ENCODE results near the gene STRADB.
"Not testable (repeated sequence)": the region's sequence is repeated elsewhere in the genome, so short reads cannot be mapped to it uniquely, and the experiment has no call there.

STRADB gene, protein sequence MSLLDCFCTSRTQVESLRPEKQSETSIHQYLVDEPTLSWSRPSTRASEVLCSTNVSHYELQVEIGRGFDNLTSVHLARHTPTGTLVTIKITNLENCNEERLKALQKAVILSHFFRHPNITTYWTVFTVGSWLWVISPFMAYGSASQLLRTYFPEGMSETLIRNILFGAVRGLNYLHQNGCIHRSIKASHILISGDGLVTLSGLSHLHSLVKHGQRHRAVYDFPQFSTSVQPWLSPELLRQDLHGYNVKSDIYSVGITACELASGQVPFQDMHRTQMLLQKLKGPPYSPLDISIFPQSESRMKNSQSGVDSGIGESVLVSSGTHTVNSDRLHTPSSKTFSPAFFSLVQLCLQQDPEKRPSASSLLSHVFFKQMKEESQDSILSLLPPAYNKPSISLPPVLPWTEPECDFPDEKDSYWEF

DNA sequence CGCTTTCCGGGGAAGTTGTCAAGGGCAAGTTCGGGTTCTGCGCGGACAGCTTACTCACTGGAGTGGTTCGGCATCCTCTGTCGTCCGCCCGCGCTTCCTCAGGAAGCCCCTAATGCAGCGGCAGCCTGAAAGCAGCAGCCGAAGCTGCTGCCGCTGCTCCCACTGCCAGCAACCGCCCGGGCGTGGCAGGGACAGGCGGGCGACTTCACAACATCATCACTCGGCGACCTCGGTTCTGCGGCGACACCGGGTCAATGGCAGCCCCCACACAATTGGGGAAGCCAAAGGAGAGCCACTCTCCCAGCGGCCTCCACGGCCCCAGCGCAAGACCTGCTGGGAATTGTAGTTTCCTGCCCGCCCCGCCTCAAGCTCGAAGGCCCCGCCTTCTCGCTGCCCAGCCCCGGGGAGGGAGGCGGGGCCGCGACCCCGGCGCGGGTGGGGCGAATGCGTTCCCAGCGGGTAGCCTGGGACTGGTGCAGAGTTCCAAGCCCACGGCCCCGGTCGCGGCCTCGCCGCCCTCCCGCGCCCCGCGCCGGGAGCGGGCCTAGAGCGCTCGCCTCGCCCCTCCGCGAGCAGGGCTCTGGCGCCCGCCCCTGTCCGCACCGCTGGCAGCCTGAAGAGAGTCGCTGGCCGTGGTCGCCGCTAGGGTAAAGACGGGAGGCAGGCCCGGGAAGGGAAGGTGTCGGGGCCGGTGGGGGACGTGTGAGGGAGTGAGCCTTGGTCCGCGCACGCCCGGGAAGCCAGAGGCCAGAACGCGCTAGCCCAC is at the start of gene STRADB, which contains the start of gene TRAK2:
TSS of gene STRADB (plus strand) at position 449 of the 766 bp plus-strand sequence. CDS start 3,101 bp downstream, outside the sequence.
TSS of gene TRAK2 (minus strand) at position 167 of the 766 bp plus-strand sequence. CDS start 30,951 bp downstream, outside the sequence.
- peak; percentile 93 for DNase-seq

GRCh38 chr2:201401815-201402214 is 49.7 kb upstream of the STRADB start:
- no peak for DNase-seq

DNA sequence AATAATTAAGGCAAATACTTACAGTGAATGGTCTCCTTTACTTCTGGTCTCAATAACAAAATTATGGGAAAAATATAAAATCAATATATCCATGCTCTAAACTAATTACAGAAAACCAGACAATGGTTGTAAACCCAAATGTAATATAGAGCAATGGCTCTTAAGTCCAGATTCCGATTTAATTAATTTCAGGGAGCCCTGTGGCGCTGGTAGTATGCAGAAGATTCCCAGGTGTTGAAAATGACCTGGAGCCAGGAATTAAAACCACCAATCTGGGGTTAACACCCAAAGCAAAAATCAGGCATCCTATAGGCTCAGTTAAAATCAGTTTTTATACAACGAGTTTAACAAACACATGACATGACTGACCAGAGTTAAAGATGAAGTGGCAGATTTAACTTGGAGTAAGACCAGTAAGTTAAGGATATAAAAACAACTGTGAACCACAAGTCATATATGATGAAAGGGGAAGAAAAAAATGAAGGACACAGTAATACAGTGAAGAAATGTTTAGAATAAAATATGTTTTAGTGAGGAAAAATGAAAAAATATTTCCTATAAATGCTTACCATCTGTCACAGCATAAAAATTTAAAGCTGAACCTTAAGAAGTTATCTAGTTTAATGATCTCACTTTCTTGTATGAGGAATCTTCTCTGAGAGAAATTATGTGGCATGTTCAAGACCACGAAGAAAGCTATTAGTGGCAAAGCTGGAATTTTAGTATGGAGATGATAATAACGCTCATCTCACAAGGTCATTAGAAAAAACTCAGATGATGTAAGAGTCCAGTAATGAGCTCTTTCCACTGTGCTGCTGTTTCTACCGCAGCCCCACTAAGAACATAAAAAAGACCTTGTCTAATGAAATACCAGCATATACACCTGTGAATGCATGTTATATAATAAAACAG is 48.6 kb upstream of the STRADB start:
- DNase-seq, result no peak

- no peak for DNase-seq
These were observed 47.7 kb upstream of the STRADB start for GRCh38 chr2:201403880-201404279.

DNA sequence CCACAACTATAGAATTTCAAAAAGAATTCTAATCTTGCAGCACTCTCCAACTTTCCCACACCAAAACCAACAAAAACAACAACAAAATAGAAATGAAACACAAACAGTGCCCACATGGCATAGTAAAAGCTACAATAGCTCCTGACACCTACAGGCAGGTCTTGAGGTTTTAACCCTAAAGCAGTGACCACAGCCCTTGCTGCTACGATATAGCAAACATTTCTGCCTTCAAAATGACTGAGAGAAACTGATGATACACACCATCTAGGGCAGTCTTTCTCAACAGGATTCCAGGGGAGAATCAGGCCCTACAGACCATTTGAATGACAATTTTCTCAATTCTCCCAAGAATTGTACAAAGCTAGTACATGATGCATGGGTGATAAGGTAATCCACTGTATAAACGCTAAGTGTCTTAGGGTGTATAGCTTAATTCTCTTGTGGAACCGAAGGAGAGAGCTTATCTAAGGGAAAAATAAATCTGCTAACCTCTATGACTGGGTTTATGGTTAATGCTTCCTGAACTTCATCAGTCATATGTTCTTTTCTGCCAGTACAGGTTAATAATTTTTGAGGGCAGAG is 46.8 kb upstream of the STRADB start:
- no peak for DNase-seq

- no peak for DNase-seq
These were observed 45.4 kb upstream of the STRADB start for GRCh38 chr2:201406077-201406662.

DNA sequence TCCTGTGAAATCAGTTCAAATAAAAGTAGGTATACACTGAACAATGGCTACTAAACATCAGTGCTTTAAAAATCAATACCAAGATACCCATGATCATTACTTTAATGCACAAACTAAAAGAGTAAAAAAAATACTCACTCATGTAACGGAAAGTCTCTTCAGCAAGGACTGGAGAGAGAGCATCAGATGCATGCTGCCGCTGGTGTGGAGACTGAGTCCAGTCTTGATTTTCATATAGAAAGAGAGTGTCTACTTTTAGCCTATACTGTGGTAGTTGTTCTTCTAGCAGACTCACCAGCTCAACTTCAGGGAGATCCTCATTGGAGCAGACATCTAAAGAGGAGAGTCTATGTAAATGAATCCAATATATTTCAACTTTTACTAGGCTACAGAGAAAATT is 44.3 kb upstream of the STRADB start:
- no peak for DNase-seq

DNA sequence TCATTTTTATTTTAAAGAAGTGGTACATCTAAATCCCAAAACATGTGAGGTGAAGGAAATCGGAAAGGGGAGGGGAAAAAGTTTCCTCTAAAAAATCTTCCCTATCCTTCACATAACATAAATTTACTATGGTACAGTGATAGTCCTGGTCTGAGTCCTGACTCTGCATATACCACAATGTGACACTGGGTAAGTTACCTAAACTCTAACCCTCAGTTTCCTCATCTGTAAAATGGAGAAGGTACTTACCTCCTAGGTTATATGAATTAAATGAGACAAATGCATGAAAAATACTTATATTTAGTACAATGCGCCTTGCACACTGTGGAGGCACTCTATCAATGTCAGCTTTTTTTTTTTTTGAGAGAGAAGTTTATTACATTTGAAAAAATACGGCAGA is 42.6 kb upstream of the STRADB start:
- no peak for DNase-seq

DNA sequence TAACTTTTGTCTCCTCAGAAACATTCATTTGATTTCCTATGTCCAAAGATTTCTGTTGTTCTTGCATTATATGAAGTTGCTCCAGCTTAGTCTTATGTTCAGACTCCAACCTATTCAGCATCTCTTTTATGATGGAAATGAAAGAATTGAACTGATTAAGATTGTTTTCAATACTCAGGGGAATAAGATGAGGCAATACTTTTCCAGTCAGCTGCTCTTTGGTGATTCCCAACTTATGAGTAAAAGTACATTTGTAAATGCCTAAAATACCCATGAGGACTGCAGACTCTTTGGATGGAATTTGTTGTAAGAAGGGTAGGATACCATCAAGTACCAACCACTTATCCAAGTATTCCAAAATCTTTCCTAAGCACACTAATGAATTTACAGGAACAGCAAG is 40.1 kb upstream of the STRADB start:
- no peak for DNase-seq

DNA sequence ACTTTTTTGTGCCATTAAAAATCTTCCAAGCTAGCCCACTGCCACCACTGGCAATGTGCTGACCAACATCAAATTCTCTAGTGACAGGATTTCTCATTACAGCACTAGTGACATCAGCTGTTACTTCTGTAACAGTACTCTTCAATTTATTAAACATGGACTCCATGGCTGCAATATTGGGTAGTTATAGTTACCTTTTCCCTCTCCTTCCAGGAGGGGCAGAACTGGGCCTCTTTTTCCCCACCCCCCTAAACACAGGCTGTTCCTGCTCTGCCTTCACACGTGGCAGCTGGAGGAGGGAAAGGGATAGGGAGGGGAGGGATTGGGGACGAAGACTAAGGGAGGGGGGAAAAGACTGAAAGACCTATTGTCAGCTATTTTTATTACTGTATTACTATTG is 38.4 kb upstream of the STRADB start:
- no peak for DNase-seq

DNA sequence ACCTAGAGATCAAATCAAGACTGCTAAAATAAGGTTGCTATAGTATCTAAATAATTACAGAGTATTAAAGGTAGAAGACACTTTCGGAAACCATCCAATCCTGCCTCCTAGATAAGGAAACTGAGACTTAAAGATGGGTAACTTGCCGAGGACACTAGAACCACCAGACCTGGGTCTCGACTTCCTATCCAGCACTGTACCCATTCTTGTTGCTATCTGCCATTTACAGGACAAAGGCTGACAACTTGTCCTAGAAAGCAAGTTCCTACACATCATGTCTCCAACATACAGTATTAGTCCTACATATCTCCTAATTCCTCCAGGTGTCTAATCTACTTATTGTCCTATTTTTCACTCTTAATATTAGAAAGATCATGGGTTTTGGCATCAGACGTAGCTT is 38.0 kb upstream of the STRADB start:
- no peak for DNase-seq

- DNase-seq, result no peak
These were observed 37.2 kb upstream of the STRADB start for GRCh38 chr2:201414099-201415023.

GRCh38 chr2:201415149-201415548 is 36.4 kb upstream of the STRADB start:
- DNase-seq, result no peak

- no peak for DNase-seq
These were observed 32.4 kb upstream of the STRADB start for GRCh38 chr2:201419057-201419635.

GRCh38 chr2:201419986-201420385 is 31.6 kb upstream of the STRADB start:
- DNase-seq, result no peak

- DNase-seq, result no peak
These were observed 31.0 kb upstream of the STRADB start for GRCh38 chr2:201420442-201421113.

DNA sequence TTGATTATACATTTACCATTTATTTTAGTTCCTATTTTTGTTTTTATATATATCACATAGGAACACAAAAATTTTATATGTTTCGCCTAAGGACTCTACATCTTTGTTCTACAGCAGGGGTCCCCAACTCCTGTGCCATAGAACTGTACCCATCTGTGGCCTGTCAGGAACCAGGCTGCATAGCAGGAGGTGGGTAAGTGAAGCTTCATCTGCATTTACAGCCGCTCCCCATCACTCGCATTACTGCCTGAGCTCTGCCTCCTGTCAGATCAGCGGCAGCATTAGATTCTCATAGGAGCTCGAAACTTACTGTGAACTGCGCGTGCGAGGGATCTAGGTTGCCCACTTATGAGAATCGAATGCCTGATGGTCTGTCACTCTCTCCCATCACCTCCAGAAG is 25.6 kb upstream of the STRADB start:
- no peak for DNase-seq

- not testable (repeated sequence) for DNase-seq
These were observed 23.2 kb upstream of the STRADB start for GRCh38 chr2:201428366-201428765.

DNA sequence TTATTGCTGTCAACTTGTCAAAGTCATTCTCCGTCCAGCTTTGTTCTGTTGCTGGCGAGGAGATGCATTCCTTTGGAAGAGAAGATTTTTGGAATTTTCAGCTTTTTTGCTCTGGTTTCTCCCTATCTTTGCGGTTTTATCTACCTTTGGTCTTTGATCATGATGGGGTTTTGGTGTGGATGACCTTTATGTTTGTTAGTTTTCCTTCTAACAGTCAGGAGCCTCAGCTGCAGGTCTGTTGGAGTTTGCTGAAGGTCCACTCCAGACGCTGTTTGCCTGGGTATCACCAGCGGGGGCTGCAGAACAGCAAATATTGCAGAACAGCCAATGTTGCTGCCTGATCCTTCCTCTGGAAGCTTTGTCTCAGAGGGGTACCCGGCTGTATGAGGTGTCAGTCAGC is 21.7 kb upstream of the STRADB start:
- DNase-seq, result not testable (repeated sequence)

GRCh38 chr2:201430322-201430721 is 21.2 kb upstream of the STRADB start:
- DNase-seq, result not testable (repeated sequence)
